Erythroblast (primary cell): ENCODE data around the gene PRKCZ.

Experiments
- GATA1 ChIP-seq: IDR thresholded peaks from 2 replicates; pipeline ENCODE4 v1.6.1; 2011; ENCODE audit warnings: low read depth, mild to moderate bottlenecking, control low read depth, low read length, moderate library complexity
- POLR2A ChIP-seq: IDR thresholded peaks from 2 replicates; pipeline ENCODE4 v1.6.1; 2011; ENCODE audit warnings: mild to moderate bottlenecking, low read length

DNA sequence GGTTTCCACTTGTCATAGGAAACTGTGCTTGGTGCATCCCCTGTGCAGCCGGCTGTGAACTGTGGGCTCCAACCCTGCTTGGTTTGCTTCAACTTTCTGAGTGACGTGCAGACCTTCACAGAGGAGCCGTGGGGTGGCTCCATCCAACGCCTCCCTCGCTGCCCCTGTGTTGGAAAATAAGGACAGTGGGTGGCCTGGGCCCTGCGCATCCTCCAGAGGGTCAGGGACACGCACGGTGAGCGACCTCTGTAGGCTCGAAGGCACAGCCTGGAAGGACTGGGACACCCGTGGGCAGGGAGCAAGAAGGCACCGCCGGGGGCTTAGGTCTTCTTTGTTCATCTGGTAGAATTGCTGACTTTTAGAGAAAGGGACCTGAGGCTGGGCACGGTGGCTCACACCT, 150.9 kb downstream of the PRKCZ start:
- TF ChIP-seq POLR2A (no peak), GATA1 (no peak)
